Measurements from ENCODE around the gene DUSP16. TPM values are rescaled to one million over a fixed set of nuclear protein-coding genes. Genes with fewer than 3 reads are reported as not detected.

The DUSP16 gene
- total RNA-seq, 2 donors from 2014 or later = 9.6 to 18.7 TPM

- no peak overlapping the region for H3K27ac ChIP-seq
- H3K36me3 ChIP-seq = no peaks in the 10 kb centered on the region
- H3K4me1 ChIP-seq = peaks cover 0 to 17% of the 10 kb centered on the region in 2 donors
- H3K9me3 ChIP-seq = no peaks in the 10 kb centered on the region
- DNase-seq (ENCODE audit: low spot score) = no peak
- no peaks in the 10 kb centered on the region for H3K27me3 ChIP-seq
- TF ChIP-seq, protein P1, sequence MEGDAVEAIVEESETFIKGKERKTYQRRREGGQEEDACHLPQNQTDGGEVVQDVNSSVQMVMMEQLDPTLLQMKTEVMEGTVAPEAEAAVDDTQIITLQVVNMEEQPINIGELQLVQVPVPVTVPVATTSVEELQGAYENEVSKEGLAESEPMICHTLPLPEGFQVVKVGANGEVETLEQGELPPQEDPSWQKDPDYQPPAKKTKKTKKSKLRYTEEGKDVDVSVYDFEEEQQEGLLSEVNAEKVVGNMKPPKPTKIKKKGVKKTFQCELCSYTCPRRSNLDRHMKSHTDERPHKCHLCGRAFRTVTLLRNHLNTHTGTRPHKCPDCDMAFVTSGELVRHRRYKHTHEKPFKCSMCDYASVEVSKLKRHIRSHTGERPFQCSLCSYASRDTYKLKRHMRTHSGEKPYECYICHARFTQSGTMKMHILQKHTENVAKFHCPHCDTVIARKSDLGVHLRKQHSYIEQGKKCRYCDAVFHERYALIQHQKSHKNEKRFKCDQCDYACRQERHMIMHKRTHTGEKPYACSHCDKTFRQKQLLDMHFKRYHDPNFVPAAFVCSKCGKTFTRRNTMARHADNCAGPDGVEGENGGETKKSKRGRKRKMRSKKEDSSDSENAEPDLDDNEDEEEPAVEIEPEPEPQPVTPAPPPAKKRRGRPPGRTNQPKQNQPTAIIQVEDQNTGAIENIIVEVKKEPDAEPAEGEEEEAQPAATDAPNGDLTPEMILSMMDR (IDR thresholded peaks at IDR 0.05) = no peak
- no peak overlapping the region for H3K4me3 ChIP-seq
Measured at GRCh38 chr12:12546314-12546772, 16.3 kb downstream of the DUSP16 start.

DNA sequence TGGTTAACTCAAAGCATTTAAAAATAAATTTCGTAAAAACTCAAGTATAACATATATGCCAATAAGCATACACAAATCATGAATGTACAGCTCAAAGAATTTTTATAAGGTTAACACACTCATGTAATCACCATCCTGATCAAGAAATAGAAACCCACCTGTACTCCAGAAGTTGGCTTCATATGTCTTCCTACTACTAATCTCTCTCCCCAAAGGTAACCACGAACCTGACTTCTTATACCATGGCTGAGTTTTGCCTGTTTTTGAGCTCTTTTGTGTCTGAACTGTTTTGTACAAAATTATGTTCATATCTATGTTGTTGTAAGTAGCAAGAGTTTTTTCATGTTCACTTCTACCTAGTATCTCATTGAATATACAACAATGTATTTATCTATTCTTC is 18.7 kb downstream of the DUSP16 start:
- no peaks in the 10 kb centered on the region for H3K36me3 ChIP-seq
- H3K4me3 ChIP-seq = no peak overlapping the region
- no peaks in the 10 kb centered on the region for H3K27me3 ChIP-seq
- peaks cover 0 to 13% of the 10 kb centered on the region in 2 donors for H3K4me1 ChIP-seq
- DNase-seq (ENCODE audit: low spot score) = no peak
- H3K27ac ChIP-seq = no peak overlapping the region
- no peaks in the 10 kb centered on the region for H3K9me3 ChIP-seq
- TF ChIP-seq, protein P1 (IDR thresholded peaks at IDR 0.05) = no peak

DNA sequence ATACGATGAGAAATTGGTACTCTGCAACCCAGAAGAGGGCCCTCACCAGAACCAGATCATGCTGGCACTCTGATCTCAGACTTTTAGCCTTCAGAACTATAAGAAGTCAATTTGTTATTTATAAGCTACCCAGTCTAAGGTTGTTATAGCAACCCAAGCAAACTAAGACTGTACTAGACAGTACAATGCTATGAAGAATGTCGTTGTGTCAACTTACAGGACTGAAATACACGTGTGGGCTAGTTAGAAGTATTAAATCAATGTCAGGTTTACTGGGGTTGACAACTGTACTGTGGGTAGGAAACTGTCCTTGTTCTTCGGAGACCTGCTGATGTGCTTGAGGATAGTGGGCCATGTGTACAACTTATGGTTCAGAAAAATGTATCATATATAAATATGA is 19.7 kb downstream of the DUSP16 start:
- no peak for DNase-seq (ENCODE audit: low spot score)
- no peaks in the 10 kb centered on the region for H3K9me3 ChIP-seq
- H3K27ac ChIP-seq = no peak overlapping the region
- H3K4me1 ChIP-seq = peaks cover 0 to 12% of the 10 kb centered on the region in 2 donors
- H3K27me3 ChIP-seq = no peaks in the 10 kb centered on the region
- no peak overlapping the region for H3K4me3 ChIP-seq
- no peaks in the 10 kb centered on the region for H3K36me3 ChIP-seq
- TF ChIP-seq, protein P1 (IDR thresholded peaks at IDR 0.05) = no peak

DNA sequence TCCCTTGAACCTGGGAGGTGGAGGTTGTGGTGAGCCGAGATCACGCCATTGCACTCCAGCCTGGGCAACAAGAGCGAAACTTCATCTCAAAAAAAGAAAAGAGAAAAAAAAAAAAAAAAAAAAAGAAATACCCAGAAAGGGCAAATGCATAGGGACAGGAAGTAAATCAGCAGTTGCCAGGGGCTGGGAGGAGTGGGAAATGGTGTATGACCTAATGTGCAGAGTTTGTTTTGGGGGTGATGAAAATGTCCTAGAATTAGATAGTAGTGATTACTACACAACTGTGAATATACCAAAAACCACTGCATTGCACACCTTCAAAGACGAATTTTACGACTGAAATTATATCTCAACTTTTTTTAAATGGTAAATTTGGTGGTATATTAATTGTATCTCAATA is 20.4 kb downstream of the DUSP16 start:
- no peaks in the 10 kb centered on the region for H3K36me3 ChIP-seq
- H3K27ac ChIP-seq = no peak overlapping the region
- TF ChIP-seq, protein P1 (IDR thresholded peaks at IDR 0.05) = no peak
- H3K27me3 ChIP-seq = no peaks in the 10 kb centered on the region
- H3K4me3 ChIP-seq = no peak overlapping the region
- no peaks in the 10 kb centered on the region for H3K9me3 ChIP-seq
- DNase-seq (ENCODE audit: low spot score) = no peak
- H3K4me1 ChIP-seq = peaks cover 0 to 8% of the 10 kb centered on the region in 2 donors

GRCh38 chr12:12541782-12542181 is 20.9 kb downstream of the DUSP16 start:
- Histone ChIP-seq H3K27me3 (no peaks in the 10 kb centered on the region), H3K9me3 (no peaks in the 10 kb centered on the region), H3K27ac (no peak overlapping the region), H3K36me3 (no peaks in the 10 kb centered on the region), H3K4me3 (no peak overlapping the region), H3K4me1 (peaks cover 0 to 8% of the 10 kb centered on the region in 2 donors)
- no peak for DNase-seq (ENCODE audit: low spot score)
- TF ChIP-seq, protein P1 (IDR thresholded peaks at IDR 0.05) = no peak

Measured in right atrium auricular region (tissue), 2 donors.